Transverse colon (tissue), 4 donors: ENCODE measurements around the gene CFAP299. TPM values are rescaled to one million over a fixed set of nuclear protein-coding genes. Genes with fewer than 3 reads are reported as not detected.

ENCODE experiments used
- DNase-seq: peaks from one replicate; pipeline ENCODE4 v3.0.0-alpha.2; 2019
- H3K27ac ChIP-seq, 4 donors: fragments of 200-600 bp; sonication (generic); 2 replicates each; pipeline ENCODE4 v1.5.1; 2016 to 2018; ENCODE audit warnings: inconsistent platforms in 4 of 4
- H3K27me3 ChIP-seq: fragments of 200-600 bp; sonication (generic); 2 replicates; pipeline ENCODE4 v1.5.1; 2017; ENCODE audit warnings: inconsistent platforms
- H3K36me3 ChIP-seq, 4 donors: fragments of 200-600 bp; sonication (generic); 2 replicates each; pipeline ENCODE4 v1.5.1; 2017 to 2019; ENCODE audit warnings: inconsistent platforms in 4 of 4
- H3K4me1 ChIP-seq, 4 donors: fragments of 200-600 bp; sonication (generic); 2 replicates each; pipeline ENCODE4 v1.5.1; 2017 to 2020; ENCODE audit warnings: inconsistent platforms in 4 of 4
- H3K4me3 ChIP-seq, 4 donors: fragments of 200-600 bp; sonication (generic); 1 replicate in 1 of 4; 2 replicates in 3 of 4; pipeline versions ENCODE4 v1.5.1 to v1.6.1; 2017 to 2019; ENCODE audit warnings: inconsistent platforms in 4 of 4
- H3K9me3 ChIP-seq, 2 donors: fragments of 200-600 bp; sonication (generic); 2 replicates each; pipeline ENCODE4 v1.5.1; 2017 to 2019; ENCODE audit warnings: inconsistent platforms in 2 of 2
- CTCF ChIP-seq, 5 experiments: fragments of 200-600 bp in 3 of 5; fragments of 450-650 bp in 2 of 5; sonication (generic) in 3 of 5; IDR thresholded peaks; 1 replicate in 2 of 5; 2 replicates in 3 of 5; pipeline ENCODE4 v1.5.1; 2016 to 2017; ENCODE audit warnings: antibody characterized with exemption in 5 of 5, inconsistent platforms in 3 of 5, mild to moderate bottlenecking in 2 of 5, moderate library complexity in 1 of 5
- EP300 ChIP-seq: sonication (generic); formaldehyde crosslinking; IDR thresholded peaks from one replicate; pipeline ENCODE4 v1.6.1; 2017; ENCODE audit warnings: antibody characterized with exemption, low read depth
- POLR2A ChIP-seq: fragments of 450-650 bp; IDR thresholded peaks from one replicate; pipeline ENCODE4 v1.6.1; 2016; ENCODE audit warnings: antibody characterized with exemption, mild to moderate bottlenecking, moderate library complexity
- POLR2AphosphoS5 ChIP-seq, 3 donors: sonication (generic); formaldehyde crosslinking; IDR thresholded peaks; one replicate each; pipeline ENCODE4 v1.6.1; 2016; ENCODE audit warnings: antibody characterized with exemption in 3 of 3
- WGBS, 2 donors: methylation state at CpG; one replicate each; pipeline ENCODE4 v1.1.5; 2018; ENCODE audit warnings: low coverage in 1 of 2; 5-methylcytosine and 5-hydroxymethylcytosine counted together
- in situ Hi-C, 4 donors: fragments of 200-750 bp; cut with MboI; loops; one replicate each; pipeline versions ENCODE4 v1.15.0 to v1.15.1; 2017; ENCODE audit warnings: low sequenced_read_pairs in 3 of 4, low pct_ligation_motif_present in 1 of 4, low pct_unique_long_range_greater_than_20kb in 1 of 4
- intact Hi-C: fragments of 100-400 bp; cut with DNase I; formaldehyde crosslinking; loops from one replicate; pipeline ENCODE4 v1.15.1; 2023; ENCODE audit warnings: low total_unique reads
- total RNA-seq, 4 donors: library from RNA; depleted of rRNA; stranded (reverse); fragments of >200 nt; gene quantifications; one replicate each; pipeline ENCODE4 v1.1.0, GENCODE V29; 2016

Gene CFAP299
- total RNA-seq, 4 donors from 2014 or later = not detected

- no peak overlapping the region for H3K4me3 ChIP-seq
Observed at GRCh38 chr4:80498725-80499124, 163.2 kb downstream of the CFAP299 start.

GRCh38 chr4:80500613-80501012 is 165.1 kb downstream of the CFAP299 start:
- intact Hi-C loops (no loop called here), in situ Hi-C loops (no loop called here)
- H3K36me3 ChIP-seq = no peaks in the 10 kb centered on the region
- no peak overlapping the region for H3K27ac ChIP-seq
- no peaks in the 10 kb centered on the region for H3K4me1 ChIP-seq
- WGBS, 2 donors = 52 to 57% methylated on average over 4 of the region's 4 CpGs
- H3K4me3 ChIP-seq = no peak overlapping the region
- no peaks in the 10 kb centered on the region for H3K9me3 ChIP-seq
- TF ChIP-seq POLR2A (no peak), CTCF (IDR thresholded peaks at IDR 0.05) (no peak)
- DNase-seq = no peak
- no peaks in the 10 kb centered on the region for H3K27me3 ChIP-seq

More at GRCh38 chr4:80498725-80499124, 163.2 kb downstream of the CFAP299 start:
- no peak for DNase-seq
- in situ Hi-C loops (no loop called here), intact Hi-C loops (no loop called here)
- H3K36me3 ChIP-seq = no peaks in the 10 kb centered on the region
- no peaks in the 10 kb centered on the region for H3K4me1 ChIP-seq
- WGBS, 2 donors = 83 to 85% methylated on average over 1 of the region's 1 CpG
- no peaks in the 10 kb centered on the region for H3K9me3 ChIP-seq
- H3K27ac ChIP-seq = no peak overlapping the region
- no peak for TF ChIP-seq POLR2A
- H3K27me3 ChIP-seq = no peaks in the 10 kb centered on the region

GRCh38 chr4:80507077-80507476 is 171.5 kb downstream of the CFAP299 start:
- no peak for DNase-seq
- no peak overlapping the region for H3K4me3 ChIP-seq
- TF ChIP-seq CTCF (IDR thresholded peaks at IDR 0.05) (no peak), EP300 (no peak), POLR2AphosphoS5 (IDR thresholded peaks at IDR 0.05) (no peak), POLR2A (no peak)
- no peak overlapping the region for H3K27ac ChIP-seq
- no peaks in the 10 kb centered on the region for H3K27me3 ChIP-seq
- in situ Hi-C loops = no loop called here
- H3K36me3 ChIP-seq = no peaks in the 10 kb centered on the region
- intact Hi-C loops = no loop called here
- no peaks in the 10 kb centered on the region for H3K9me3 ChIP-seq
- no peaks in the 10 kb centered on the region for H3K4me1 ChIP-seq
- WGBS, 2 donors = 0 to 82% methylated on average over 1 of the region's 1 CpG

- in situ Hi-C loops = no loop called here
Observed at GRCh38 chr4:80507507-80507906, 172.0 kb downstream of the CFAP299 start.

More at GRCh38 chr4:80507507-80507906, 172.0 kb downstream of the CFAP299 start:
- intact Hi-C loops = no loop called here
- H3K4me1 ChIP-seq = no peaks in the 10 kb centered on the region
- no peak for DNase-seq
- H3K9me3 ChIP-seq = no peaks in the 10 kb centered on the region
- H3K36me3 ChIP-seq = no peaks in the 10 kb centered on the region
- WGBS, 2 donors = 62% methylated on average over 1 of the region's 1 CpG; no CpG with 5 or more reads in 1 of the 2 donors
- TF ChIP-seq EP300 (no peak), CTCF (IDR thresholded peaks at IDR 0.05) (no peak), POLR2A (no peak)
- no peaks in the 10 kb centered on the region for H3K27me3 ChIP-seq
- H3K4me3 ChIP-seq = no peak overlapping the region
- H3K27ac ChIP-seq = no peak overlapping the region
